GM19397 (cell line): ENCODE measurements around the gene NFYC.

Experiments
- ATAC-seq: cut with Tn5 transposase; IDR thresholded peaks from one replicate; pipeline ENCODE4 v1.9.1; 2021; ENCODE audit warnings: mild to moderate bottlenecking, moderate library complexity; ENCODE audit not compliant: unreplicated experiment

NFYC gene

DNA sequence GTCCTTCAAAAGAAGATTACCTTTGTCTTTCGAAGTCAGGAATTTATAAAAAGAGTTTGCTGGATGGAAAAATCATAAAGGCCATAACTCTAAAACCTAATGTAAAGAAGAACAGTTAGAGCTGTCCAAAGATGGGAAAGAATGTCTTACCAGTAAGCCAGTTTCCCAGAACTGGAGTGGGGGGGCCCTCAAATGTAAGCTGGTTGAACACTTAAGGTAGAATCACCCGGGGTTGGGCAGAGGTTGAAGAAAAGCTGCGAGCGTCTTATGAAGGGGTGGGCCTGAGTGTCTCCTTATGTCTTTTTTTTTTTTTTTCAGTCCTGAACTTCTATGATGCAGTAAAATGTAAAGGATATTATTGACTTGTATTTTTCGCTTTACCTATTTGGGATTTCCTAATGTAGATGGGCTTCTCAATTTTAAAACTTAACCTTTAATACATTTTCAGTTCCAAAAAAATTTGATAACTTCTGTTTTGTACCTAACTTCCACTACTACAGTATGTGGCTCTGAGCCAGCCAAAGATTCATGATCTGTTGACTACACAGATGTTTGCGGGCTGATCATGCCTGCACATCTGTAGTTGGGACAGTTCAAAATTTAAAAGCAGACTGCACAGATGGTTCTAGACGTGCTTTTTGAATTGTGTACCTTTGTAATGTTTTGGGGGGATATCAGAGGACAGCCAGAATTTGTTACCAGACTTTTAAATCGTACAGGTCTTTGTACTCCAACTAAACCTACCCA, 43.6 kb downstream of the NFYC start:
- no peak for ATAC-seq

DNA sequence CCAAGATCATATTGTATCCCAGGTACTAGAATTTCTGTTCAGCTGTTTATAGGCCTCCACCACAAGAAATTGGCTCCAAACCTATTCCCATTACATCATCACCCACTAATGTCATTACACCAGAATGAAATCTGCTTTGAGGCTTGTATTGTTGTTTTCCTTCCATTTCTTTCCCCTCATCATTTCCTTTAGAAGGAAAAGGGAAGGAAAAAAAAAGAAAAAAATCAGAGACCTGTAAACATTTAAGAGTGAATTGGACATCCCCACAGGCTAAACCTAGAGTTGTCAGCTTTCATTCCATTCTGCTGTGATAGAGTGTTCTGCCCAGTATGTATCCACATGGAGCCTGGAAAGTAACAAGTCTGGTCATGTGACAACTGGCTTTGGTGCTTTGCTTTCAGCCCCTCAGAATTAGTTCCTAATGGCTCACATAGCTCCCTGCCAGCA, 44.6 kb downstream of the NFYC start:
- no peak for ATAC-seq

DNA sequence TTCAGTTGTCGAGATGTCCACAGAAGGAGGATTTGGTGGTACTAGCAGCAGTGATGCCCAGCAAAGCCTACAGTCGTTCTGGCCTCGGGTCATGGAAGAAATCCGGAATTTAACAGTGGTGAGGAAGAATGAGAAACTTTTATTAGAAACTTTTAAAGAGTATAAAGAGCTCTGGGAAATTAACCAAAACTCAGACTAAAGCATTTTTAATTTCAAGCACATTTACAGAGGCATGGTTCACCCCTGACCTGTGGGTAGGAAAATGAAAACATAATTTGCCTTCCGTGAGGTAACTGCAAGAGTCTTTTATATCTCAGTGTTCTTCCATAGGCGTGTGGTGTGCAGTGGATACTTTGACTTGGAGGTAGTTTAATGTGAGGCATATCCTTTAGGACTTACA, 47.3 kb downstream of the NFYC start:
- ATAC-seq, result no peak

DNA sequence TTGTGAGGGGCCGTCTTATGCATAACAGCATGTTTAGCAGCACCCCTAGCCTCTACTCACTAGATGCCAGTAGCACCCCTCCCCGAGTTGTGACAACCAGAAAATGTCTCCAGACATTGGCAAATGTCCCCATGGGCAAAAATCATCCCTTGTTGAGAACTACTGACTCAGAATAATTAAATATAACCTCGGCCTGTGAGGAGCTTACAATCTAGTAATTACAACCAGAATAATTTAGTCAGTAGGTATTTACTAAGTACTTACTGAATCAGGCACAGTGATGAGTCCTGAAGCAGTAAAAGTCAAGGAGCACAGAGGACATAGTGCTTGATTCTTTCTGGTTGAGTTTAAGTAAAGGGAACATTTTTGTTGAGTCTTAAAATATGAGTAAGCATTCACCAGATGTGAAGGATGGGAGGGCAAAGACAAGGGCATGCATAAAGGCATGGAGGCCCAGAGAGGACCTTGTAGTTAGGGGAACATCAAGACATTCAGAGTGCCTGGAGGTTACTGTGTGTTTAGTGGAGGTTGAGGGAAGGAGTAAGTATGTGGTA, 48.0 kb downstream of the NFYC start:
- no peak for ATAC-seq

GRCh38 chr1:40740039-40740996, 48.8 kb downstream of the NFYC start:
- ATAC-seq, result no peak

GRCh38 chr1:40740997-40741736, 49.7 kb downstream of the NFYC start:
- ATAC-seq, result no peak

DNA sequence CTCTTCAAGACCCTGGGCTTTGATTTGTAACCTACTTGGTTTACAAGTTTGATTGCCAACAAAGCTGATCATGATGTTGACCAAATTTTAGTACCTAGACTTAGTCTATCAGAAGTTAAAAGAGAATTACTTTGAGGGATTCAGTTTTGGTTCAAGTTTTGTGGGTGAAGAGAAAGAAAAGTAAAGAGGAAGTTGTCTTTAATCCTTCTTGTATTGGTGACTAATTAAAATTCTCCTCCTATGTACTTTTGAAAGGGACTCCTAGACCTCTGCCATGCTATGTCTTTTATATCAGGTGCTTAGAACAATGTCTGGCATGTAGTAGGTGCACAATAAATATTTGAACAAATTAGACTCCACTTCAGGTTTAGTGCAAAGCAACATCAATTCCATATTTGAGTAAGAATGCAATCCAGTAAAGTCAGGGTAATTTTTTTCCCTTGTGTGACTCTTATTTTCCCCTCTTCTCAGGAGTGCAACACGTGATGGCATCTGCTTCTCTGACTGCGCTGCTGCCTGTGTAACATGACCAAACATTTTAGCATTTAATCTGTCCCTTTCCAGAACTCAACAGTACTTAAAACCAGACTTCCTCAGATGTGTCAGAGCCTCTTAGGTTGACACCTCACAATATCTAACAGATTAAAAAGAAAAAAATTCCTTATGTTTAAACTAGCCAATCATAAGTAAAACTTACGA, 51.0 kb downstream of the NFYC start:
- ATAC-seq, result no peak

GRCh38 chr1:40743452-40743851, 51.9 kb downstream of the NFYC start:
- no peak for ATAC-seq

- no peak for ATAC-seq
Measured at GRCh38 chr1:40743860-40744259, 52.4 kb downstream of the NFYC start.

DNA sequence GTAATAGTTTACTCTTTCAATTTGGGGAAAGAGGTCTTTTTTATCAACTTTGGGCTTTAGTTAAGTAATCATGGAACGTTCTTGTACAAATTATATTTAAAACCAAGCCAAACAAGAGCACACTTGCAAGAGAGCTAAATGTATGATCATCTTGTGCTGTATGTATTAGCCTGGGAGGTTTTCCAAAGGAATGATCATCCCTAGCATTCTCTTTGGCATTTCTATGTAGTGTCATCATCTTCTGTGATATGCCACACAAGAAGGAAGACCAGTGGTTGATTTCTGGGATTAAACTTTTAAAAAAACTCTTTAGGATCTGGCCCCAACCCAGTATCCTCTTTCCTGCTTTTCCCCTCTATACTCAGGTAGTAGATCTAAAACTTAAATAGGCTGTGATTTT, 53.7 kb downstream of the NFYC start:
- ATAC-seq, result no peak

DNA sequence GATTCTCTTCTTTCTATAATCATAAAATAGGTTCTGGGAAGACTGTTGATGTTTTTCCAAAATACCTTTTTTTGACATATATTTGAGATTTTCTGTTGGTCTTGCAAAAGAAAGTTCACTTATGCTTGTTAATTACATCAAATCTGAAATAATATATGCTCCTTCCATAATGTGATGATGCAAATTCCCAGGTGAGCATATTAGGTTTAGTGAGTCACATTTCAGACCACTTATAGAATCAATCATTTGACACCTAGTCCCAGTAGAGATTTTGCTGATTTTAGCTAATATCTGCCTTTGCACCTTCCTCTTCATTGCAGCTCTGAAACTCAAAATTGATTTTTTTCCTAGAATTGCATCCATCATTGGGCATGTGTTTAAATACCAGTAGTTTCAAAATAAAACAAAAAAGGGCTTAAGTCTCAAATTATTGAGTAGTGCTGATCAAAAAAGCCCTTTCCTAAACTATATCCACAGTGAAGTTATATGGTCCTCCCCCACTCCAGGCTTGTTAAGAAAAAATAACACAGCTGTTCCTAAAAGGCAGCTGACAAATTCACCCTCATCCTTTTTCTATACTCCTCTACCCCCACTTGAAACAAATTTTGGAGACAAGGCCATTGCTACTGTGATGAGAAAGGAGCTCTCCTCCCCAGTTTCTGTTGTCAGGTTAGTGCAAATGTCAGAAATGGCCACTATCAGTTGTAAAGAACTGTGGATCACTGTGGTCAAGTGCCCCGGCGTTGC, 55.0 kb downstream of the NFYC start:
- no peak for ATAC-seq

- no peak for ATAC-seq
Measured at GRCh38 chr1:40748841-40749718, 57.6 kb downstream of the NFYC start.

GRCh38 chr1:40749817-40750216, 58.3 kb downstream of the NFYC start:
- ATAC-seq, result no peak

- no peak for ATAC-seq
Measured at GRCh38 chr1:40750451-40750908, 59.0 kb downstream of the NFYC start.

DNA sequence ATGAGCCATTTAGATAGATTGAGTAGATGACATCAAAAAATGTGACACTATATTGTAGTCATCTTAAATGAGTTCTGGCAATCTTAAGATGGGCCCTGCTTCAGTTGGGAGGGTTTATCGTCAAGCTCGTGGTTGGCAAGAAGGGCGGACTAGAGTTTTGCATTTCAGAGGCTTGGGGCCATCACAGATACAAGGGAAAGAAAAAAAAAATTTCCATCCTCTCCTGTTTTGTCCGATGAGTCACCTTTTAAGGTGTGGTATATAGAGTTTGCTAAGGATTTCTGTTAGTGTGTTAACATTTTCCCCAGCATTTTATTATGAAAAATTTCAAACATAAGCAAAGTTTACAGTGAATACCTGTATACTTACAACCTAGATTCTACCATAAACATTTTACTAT, 60.3 kb downstream of the NFYC start:
- no peak for ATAC-seq

- ATAC-seq, result no peak
Measured at GRCh38 chr1:40753142-40753882, 61.8 kb downstream of the NFYC start.

GRCh38 chr1:40754201-40754600, 62.7 kb downstream of the NFYC start:
- ATAC-seq, result no peak

DNA sequence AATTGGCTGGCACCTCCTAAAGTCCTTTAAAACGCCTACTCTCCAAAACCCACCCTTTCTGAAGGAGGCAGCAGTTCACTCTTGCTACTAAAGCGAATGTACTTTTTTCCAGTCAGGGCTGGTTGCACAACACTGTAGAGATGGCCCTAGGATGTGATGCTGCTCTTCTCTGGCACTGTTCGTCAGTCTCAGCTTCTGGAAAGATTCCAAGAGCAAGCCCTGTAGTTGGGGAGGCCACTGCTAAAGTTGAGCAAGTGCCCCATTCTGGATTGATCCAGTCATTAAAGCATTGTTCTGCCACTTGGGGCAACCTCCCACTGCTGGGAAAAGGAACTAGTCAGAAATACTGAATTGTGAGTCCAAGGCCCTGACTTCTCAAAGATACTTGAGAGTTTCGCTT, 63.6 kb downstream of the NFYC start:
- no peak for ATAC-seq
